ENCODE results near the gene CA5A.
A peak's percentile ranks its signal among the peaks of the same experiment; 100 is the strongest.

The CA5A gene

GRCh38 chr16:87850009-87851006, 86.0 kb downstream of the CA5A start:
- DNase-seq (ENCODE audit: low read depth in 2 of 2): peak; percentile 47 to 59

DNA sequence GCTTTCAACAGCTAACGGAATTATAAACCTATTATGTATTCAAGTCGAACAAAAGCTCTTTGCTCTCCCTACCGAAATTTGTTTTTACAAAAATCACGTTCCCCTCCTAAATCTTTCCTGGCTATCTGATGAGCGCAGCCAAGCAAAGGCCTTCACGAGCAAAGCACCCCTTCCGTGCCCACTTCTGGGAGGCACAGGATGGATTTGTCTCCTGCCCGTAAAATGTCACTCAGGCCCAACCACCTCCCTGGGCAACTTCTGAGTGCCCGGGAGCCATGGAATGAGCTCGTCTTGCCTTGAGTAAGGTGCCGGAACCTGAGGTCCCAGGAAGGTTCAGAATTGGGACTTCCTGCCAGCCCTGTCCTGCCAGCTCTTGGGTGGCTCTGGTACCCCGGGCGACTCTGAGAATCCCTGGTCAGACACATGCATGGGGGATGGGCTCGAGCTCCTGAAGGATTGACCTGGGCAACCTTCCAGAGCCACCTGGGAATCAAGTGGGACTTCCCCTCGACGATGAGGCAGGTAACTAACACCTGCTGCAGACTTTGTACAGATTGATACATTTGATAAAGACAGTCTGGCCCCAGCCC, 86.8 kb downstream of the CA5A start:
- DNase-seq (ENCODE audit: low read depth in 2 of 2): no peak

DNA sequence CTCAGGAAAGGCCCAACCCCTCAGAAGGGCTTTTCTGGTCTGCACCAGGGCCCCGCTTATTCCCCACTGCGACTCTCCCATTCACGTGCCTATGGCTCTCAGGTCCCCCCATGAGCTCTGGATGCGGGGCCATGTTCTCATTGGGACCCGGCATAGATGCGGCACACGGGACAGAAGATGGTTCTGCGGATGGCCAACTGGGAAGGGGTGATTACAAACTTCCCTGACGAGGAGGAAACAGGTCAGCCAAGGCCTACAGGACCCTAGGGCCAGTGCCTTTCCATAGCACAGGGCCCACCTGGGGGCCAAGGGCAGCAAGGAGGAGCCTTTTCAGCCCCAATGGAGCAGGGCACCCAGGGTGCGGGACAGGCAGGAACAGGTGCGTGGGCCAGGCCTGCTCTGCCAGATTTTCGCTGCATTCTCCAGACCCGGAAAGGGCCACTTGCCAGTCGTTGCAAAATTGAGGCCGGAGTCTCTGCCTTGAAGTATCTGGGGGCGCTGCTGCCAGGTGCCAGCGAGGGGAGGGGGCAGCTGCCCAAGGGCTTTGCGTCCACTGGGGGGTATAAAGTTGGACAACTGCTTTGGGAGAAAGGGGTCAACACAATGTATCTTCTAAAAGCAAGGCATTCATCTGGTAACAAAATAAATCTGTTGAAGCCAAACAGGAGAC, 87.5 kb downstream of the CA5A start:
- DNase-seq (ENCODE audit: low read depth in 2 of 2): no peak

- DNase-seq (ENCODE audit: low read depth in 2 of 2): no peak
These were observed 88.3 kb downstream of the CA5A start for GRCh38 chr16:87847785-87848675.

DNA sequence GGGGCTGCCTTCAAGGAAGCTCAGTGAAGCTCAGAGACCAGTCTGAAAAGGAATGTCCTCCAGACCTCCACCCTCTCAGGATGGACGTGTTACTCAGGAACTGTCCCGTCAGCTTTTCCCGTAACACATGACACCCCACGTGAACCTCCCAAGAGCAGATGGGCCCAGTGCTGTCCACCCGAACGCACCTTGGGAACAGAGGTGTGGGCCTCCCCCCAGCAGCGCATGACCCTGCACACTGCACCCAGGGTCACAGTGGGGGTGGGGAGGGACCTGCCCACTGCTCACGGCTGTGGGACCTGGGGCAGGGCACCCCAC, 88.9 kb downstream of the CA5A start:
- no peak for DNase-seq (ENCODE audit: low read depth in 2 of 2)

- no peak for DNase-seq (ENCODE audit: low read depth in 2 of 2)
These were observed 89.4 kb downstream of the CA5A start for GRCh38 chr16:87846705-87847466.

GRCh38 chr16:87845807-87846619, 90.3 kb downstream of the CA5A start:
- no peak for DNase-seq (ENCODE audit: low read depth in 2 of 2)

DNA sequence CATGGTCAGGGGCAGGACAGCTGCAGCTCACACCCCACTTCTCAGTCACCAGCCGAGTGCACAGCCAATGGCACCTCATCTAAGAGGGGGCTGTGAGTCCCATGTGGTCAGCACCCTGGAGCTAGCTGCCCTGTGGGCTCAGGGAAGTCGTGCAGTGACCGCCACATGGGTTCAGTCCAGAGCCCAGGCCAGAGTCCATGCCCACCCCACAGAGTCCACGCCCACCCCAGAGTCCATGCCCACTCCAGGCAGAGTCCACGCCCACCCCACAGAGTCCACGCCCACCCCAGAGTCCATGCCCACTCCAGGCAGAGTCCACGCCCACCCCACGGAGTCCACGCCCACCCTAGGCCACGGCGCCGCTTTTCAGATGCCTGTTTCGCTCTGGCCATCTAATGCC, 91.1 kb downstream of the CA5A start:
- no peak for DNase-seq (ENCODE audit: low read depth in 2 of 2)

DNA sequence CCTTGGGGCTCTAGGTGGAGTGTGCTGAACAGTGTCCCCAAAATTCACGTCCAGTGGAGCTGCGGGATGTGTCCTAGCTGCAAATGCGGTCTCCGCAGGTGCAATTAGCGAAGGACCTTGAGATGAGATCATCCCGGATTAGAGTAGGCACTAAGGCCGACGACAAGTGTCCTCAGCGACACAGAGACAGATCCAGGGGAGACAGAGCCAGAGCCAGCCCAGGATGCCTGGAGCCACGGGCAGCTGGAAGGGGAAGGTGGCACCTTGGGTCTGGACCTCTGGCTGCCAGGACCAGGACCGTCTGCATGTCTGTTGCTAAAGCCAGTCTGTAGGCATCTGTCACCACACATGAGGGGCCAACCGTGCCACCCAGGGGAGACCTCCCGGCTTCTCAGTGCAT, 91.5 kb downstream of the CA5A start:
- no peak for DNase-seq (ENCODE audit: low read depth in 2 of 2)

DNA sequence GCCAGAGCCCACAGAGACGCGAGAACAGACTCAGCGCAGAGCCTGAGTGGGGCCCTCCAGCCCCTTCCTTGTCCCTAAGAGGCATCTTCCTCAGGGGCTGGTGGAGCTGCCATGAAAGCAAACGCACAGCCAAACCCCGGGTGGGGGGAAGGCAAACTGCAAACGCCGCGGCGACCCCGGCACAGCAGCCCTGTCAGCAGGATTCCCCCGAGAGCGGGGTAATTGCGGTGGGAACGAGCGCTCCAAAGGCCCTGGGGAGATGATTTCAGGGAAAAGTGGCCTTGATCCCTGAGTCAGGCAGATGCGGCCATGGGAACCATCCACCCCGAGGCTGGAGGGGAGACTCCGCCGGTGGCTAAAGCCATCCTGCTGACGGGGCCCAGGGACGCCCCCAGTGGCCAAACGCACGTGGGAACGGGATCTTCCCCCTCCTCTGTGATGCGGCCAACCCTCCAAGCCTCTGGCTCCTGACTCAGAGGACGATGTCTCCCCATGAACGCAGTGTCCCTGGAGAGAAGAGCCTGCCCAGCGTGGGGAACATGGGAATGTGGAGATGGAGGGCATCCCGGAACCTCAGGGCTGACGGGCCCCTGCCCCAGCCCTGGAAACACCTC, 92.1 kb downstream of the CA5A start:
- DNase-seq (ENCODE audit: low read depth in 2 of 2): no peak

DNA sequence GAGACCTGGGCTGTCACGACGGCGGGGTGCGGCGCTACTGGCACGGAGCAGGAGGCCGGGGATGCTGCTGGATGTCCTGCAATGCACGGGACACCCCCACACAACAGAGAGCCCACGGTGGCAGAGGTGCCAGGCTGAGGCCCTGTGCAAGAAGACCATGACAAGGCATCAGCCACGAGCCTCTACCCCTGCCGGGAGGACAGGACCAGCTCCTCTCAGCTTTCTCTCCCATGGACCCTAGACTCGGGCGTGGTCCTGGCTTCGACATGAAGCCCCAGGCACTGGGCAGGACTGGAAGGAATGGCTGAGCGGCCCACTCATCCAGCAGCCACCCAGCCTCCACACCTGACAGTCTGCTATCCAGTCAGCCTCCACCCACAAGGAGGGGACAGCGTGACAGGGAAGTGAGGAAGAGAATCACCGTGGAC, 92.6 kb downstream of the CA5A start:
- no peak for DNase-seq (ENCODE audit: low read depth in 2 of 2)

DNA sequence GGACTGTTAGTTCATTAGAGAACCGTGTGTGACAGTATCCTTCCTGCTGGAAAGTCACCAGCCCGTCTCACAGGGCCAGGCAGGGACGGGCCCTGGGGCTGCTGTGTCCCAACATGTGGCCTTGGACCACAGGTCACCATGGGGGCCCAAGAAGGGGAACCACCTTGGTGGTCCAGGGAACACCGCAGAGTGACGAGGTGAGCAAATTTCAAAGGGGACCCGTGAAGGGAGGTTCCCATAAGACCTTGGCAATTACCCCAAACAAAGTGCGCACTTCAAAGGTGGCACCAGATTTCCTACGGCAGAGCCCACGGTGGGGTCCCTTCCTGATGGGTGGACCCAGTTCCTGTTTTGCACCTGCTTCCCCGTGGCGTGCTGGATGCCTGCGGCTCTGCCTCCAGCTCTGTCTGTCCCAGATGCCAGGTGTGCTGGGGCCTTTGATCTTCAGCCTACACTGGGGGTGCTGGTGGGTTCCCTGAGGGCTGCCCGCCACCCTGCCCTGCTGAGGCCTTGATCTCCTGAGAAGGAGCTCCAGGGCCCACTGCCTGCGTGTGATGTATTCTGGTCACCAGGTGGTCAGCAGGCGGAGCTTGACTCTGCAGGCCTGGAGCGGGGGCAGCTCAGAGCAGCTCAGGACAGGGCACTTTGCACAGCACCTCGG, 94.0 kb downstream of the CA5A start:
- DNase-seq (ENCODE audit: low read depth in 2 of 2): no peak

DNA sequence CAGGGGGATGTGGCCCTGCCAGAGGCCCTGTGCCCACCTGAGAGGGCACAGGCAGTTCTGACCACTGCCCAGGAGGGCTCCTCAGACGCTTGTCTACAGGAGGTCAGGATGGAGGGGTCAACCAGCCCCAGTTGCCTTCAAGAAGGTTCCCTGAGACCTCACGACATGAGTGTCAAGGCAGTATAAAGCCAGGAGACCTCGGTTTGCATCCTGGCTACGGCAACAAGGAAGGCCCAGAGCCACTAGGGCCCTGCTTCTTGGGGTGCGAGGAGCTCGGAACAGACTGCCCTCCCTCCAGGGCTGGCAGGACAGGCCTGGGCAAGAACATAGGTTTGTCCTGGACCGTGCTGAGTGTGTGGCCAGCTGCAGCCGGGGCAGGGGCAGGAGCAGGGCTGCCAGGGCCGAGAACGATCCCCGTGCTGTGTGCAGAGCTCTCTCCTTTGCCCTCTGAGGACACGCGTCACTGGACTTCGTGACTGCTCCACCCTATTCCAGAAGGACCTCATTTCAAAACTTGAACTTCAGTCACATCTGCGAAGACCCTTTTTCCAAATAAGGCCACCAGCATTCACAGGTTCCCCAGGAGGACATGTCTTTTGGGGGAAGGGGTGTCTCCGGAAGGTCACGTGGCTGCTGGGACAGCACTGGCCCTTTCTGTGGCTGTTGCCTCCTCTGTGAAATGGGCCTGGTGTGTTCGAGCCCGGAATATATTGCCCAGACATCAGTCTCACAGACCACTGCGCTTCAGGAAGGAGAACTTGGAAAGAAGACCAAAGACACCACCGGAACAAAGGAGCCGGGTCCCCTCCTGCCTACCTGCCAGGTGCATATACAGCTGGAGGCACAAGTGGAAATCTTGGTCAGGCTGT, 94.8 kb downstream of the CA5A start:
- DNase-seq (ENCODE audit: low read depth in 2 of 2): no peak

DNA sequence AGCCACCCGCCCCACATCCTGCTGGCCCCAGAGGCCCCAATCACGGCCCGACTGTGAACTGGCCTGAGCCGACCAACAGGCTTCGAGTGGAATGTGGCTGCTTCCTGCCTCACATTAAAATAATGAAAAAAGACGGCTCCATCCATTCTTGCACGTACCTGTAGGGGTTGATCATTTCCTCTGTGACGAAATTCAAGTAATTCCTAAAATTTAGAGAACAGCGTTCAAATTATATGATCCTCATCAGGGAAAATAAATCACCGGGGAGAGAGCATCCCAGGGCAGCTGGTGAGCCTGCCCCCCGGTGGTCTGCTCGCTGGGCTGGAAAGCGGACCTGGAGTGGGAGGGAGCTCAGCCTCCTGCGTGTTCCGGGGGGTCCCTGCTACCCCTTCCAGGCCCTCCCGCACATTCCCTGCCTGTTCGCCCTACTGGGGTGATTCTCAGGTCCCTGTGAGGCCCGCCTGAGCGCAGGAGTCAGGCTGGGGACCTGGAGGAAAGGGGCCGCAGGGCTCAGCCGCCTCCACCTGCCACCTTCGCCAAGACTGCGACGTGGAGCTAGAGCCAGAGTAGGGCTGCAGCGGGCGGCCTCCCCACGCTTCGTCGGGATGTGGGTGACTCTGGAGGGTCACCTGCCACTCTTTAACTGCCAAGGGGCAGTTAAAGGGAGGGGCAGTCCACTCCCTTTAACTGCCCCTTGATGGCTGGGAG, 95.9 kb downstream of the CA5A start:
- DNase-seq (ENCODE audit: low read depth in 2 of 2): no peak

DNA sequence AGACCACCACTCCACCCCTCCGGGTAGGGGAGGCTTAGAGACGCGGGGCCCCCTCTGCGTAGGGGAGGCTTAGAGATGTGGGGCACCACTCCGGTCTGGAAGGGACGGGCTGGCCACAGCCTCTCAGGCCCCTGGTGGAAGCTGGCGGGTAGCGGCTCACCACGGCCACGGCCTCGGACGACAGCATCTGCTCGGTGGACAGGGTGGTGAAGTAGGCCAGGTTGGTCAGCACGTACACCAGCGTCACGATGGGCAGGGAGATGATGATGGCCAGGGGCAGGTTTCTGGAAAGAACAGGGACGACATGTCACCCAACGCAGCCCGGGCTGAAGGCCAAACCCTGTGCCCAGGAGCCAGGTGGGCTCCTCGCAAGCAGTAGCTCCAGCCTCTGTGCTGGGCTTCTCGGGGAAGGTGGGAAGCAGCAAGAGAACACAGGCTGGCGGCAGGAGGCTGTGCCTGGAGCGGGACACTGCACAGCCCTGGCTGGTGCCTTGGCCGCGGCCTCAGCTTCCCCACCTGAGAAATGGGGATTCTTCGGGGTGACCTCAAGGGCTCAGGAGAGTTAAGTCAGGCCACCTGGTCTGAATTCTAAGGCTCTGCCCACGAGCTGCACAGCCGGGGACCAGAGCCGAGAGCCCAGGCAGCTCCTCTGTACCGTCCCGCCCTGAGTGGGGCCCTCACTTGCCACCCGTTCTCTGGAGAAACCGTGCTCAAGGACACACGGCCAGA, 96.6 kb downstream of the CA5A start:
- DNase-seq (ENCODE audit: low read depth in 2 of 2): no peak

DNA sequence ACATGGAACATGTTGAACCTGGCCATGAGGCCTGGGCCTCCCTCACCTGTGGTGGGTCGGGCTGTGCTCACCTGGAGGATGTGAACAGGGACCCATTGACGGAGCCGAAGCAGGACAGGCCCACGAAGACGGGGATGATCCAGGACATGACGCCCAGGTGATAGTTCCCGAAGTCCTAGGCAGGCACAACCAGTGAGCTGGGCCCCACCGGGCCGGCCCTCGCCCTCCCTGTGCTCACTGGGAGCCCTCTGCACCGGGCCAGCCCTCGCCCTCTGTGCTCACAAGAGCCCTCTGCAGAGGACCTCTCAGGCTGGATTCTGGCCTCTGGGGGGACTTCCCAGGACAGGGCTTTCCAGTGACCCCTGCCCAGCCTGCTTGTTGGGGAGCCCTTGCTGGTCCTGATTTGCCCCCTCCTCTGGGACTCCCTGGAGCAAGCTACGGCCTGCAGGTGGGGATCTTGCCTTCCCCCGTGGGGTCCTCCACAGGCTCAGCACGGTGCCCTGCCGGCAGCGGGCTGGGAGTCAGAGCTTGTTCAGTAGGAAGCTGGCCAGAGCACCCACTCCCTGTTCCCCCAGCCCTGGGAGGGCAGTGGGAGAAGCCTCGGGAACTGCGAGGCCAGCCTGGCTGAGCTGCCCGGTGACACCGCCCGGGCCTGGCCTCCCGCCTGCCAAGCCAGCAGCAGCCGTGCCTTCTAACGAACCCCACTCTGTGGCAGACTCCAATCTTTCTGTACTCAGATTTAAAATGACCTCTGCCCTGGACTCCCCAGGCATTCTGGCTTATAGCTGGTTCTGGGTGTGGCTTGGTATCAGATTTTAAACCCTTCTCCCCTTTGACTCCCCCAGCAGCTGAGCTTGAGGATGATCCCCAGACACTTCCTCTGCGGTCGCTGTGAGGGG, 97.4 kb downstream of the CA5A start:
- DNase-seq (ENCODE audit: low read depth in 2 of 2): no peak
